K562 (cell line): ENCODE measurements around the gene USP5. TPM values are rescaled to one million over a fixed set of nuclear protein-coding genes. Genes with fewer than 3 reads are reported as not detected.

ENCODE experiments used
- FOS ChIP-seq: IDR thresholded peaks from 3 replicates; pipeline ENCODE4 v1.6.1; 2011; ENCODE audit not compliant: insufficient read length; ENCODE audit errors: extremely low read depth
- FOSL1 ChIP-seq: fragments of 200-800 bp; sonication (Bioruptor generic); conservative IDR thresholded peaks from 2 replicates; pipeline ENCODE4 v1.6.1; 2016; ENCODE audit warnings: missing genetic modification characterization, missing compliant biosample characterization
- FOXA3 ChIP-seq, 2 experiments: fragments of 450-650 bp in 1 of 2; sonication (generic) in 1 of 2; formaldehyde crosslinking; IDR thresholded peaks in 1 of 2; conservative IDR thresholded peaks in 1 of 2; 2 replicates each; pipeline versions ENCODE4 v1.4.0 to v1.8.0; 2020 to 2022; ENCODE audit warnings: mild to moderate bottlenecking in 2 of 2, missing genetic modification reagents in 1 of 2
- HDAC6 ChIP-seq: IDR thresholded peaks from 2 replicates; pipeline ENCODE4 v1.6.1; 2012; ENCODE audit warnings: low read depth, mild to moderate bottlenecking, control low read depth, inconsistent platforms, low read length, moderate library complexity
- IFI16 ChIP-seq: fragments of 250-450 bp; sonication (Bioruptor Pico); IDR thresholded peaks from 2 replicates; pipeline ENCODE4 v2.1.2; 2022; ENCODE audit warnings: mild to moderate bottlenecking, inconsistent platforms
- KLF6 ChIP-seq: fragments of 250-450 bp; sonication (Bioruptor Pico); IDR thresholded peaks from 2 replicates; pipeline ENCODE4 v1.4.0; 2020; ENCODE audit warnings: mild to moderate bottlenecking, moderate library complexity, borderline replicate concordance
- MAZ ChIP-seq, 2 experiments: fragments of 450-650 bp in 1 of 2; sonication (generic) in 1 of 2; formaldehyde crosslinking; IDR thresholded peaks in 1 of 2; conservative IDR thresholded peaks in 1 of 2; 2 replicates each; pipeline versions ENCODE4 v1.4.0 to v1.5.0; 2020; ENCODE audit warnings: mild to moderate bottlenecking in 1 of 2, missing genetic modification reagents in 1 of 2
- MEF2A ChIP-seq: IDR thresholded peaks from 2 replicates; pipeline ENCODE4 v1.6.1; 2011; ENCODE audit warnings: low read depth, mild to moderate bottlenecking, low read length, moderate library complexity; ENCODE audit not compliant: control insufficient read depth
- MEF2D ChIP-seq: conservative IDR thresholded peaks from 2 replicates; pipeline ENCODE4 v1.6.1; 2016; ENCODE audit warnings: low read depth, missing genetic modification characterization, missing compliant biosample characterization
- POLR2AphosphoS5 ChIP-seq: IDR thresholded peaks from 2 replicates; pipeline ENCODE4 v1.6.1; 2011; ENCODE audit warnings: mild to moderate bottlenecking, low read depth, low read length, moderate library complexity; ENCODE audit not compliant: control insufficient read depth, insufficient read depth
- PTBP1 ChIP-seq: fragments of 200-400 bp; formaldehyde crosslinking; IDR thresholded peaks from 2 replicates; pipeline ENCODE4 v1.6.1; 2017; ENCODE audit warnings: low read depth, low read length
- PURB ChIP-seq: sonication (generic); formaldehyde crosslinking; IDR thresholded peaks from 2 replicates; pipeline ENCODE4 v1.9.0; 2021; ENCODE audit warnings: low read depth, mild to moderate bottlenecking, missing genetic modification reagents
- PYGO2 ChIP-seq: fragments of 450-650 bp; IDR thresholded peaks from 2 replicates; pipeline ENCODE4 v1.6.1; 2016; ENCODE audit warnings: mild to moderate bottlenecking, missing genetic modification characterization, moderate library complexity, missing compliant biosample characterization
- TRIM25 ChIP-seq: fragments of 450-650 bp; IDR thresholded peaks from 2 replicates; pipeline ENCODE4 v1.7.0; 2016; ENCODE audit warnings: borderline replicate concordance
- ZBTB1 ChIP-seq: sonication (generic); formaldehyde crosslinking; IDR thresholded peaks from 2 replicates; pipeline ENCODE4 v1.8.1; 2023; ENCODE audit warnings: missing genetic modification reagents, low read depth, mild to moderate bottlenecking, borderline replicate concordance
- ZBTB8A ChIP-seq: fragments of 450-650 bp; IDR thresholded peaks from 2 replicates; pipeline ENCODE4 v1.6.1; 2018; ENCODE audit warnings: mild to moderate bottlenecking, moderate library complexity; ENCODE audit not compliant: partially characterized antibody
- ZHX1 ChIP-seq: fragments of 150-350 bp; conservative IDR thresholded peaks from 2 replicates; pipeline ENCODE4 v1.6.1; 2014; ENCODE audit warnings: low read length
- ZNF12 ChIP-seq: sonication (generic); formaldehyde crosslinking; IDR thresholded peaks from 2 replicates; pipeline ENCODE4 v1.4.0; 2020; ENCODE audit warnings: mild to moderate bottlenecking, missing genetic modification reagents
- ZNF274 ChIP-seq: IDR thresholded peaks from 2 replicates; pipeline ENCODE4 v1.6.1; 2011; ENCODE audit warnings: low read depth, mild to moderate bottlenecking, low read length, moderate library complexity, borderline replicate concordance
- ZNF76 ChIP-seq: fragments of 250-450 bp; sonication (Bioruptor Pico); IDR thresholded peaks from 2 replicates; pipeline ENCODE4 v1.4.0; 2020; ENCODE audit warnings: mild to moderate bottlenecking, moderate library complexity, borderline replicate concordance
- ZNF764 ChIP-seq: fragments of 250-450 bp; sonication (Bioruptor Pico); IDR thresholded peaks from 2 replicates; pipeline ENCODE4 v1.4.0; 2020; ENCODE audit warnings: low read depth, mild to moderate bottlenecking, moderate library complexity
- ZNF79 ChIP-seq: fragments of 250-450 bp; sonication (Bioruptor Pico); IDR thresholded peaks from 2 replicates; pipeline ENCODE4 v1.4.0; 2020; ENCODE audit warnings: low read depth, mild to moderate bottlenecking, moderate library complexity
- polyA plus RNA-seq, 8 experiments: library from polyadenylated mRNA; depleted of rRNA in 4 of 8; stranded (reverse) in 5 of 8; unstranded in 3 of 8; fragments of >200 nt; fragmentation: Nextera tagmentation in 2 of 8; fragmentation: Illumina TruSeq in 1 of 8; extraction: Ambion mirVana in 2 of 8; extraction: Trizol in 1 of 8; gene quantifications; 2 replicates each; pipeline versions ENCODE4 v1.2.1 to v1.2.3, GENCODE V29; 2011 to 2014; ENCODE audit warnings: inconsistent platforms in 1 of 8, missing spikeins in 1 of 8
- total RNA-seq, 7 experiments: library from RNA; depleted of rRNA in 6 of 7; stranded (reverse); fragments of >200 nt in 6 of 7; fragmentation: Illumina TruSeq in 2 of 7; extraction: Trizol in 2 of 7; gene quantifications; 2 replicates each; pipeline versions ENCODE4 v1.2.1 to v1.2.3, GENCODE V29; 2011 to 2021; ENCODE audit warnings: low replicate concordance in 1 of 7

USP5 gene
- total and polyA plus RNA-seq, 9 of the 15 experiments (the other 6 are each of a cell fraction or from before 2014, with no cell fraction given), result 1.4 to 107 (median 48.6) TPM

- TF ChIP-seq FOS, result no peak
- TF ChIP-seq ZNF12, result no peak
- no peak for TF ChIP-seq ZNF764 (CRISPR knock-in tag)
- peak; percentile 82 for TF ChIP-seq POLR2AphosphoS5
- no peak for TF ChIP-seq IFI16 (CRISPR knock-in tag)
- TF ChIP-seq MEF2A, result no peak
- no peak for TF ChIP-seq ZBTB1 (CRISPR knock-in tag)
- TF ChIP-seq MEF2D, result no peak
- TF ChIP-seq ZHX1, result no peak
- TF ChIP-seq ZNF79, result no peak
- no peak for TF ChIP-seq ZBTB8A
- TF ChIP-seq TRIM25, result no peak
- peak; percentile 80 to 92 for TF ChIP-seq MAZ (CRISPR knock-in tag; conservative IDR thresholded peaks at IDR 0.05 in 1 of 2, IDR thresholded peaks at IDR 0.05 in 1 of 2)
- TF ChIP-seq PYGO2 (tag), result no peak
- no peak for TF ChIP-seq ZNF274
- TF ChIP-seq KLF6 (CRISPR knock-in tag), result no peak
- TF ChIP-seq FOXA3 (CRISPR knock-in tag; conservative IDR thresholded peaks at IDR 0.05 in 1 of 2, IDR thresholded peaks at IDR 0.05 in 1 of 2), result no peak
- TF ChIP-seq PTBP1, result no peak
- no peak for TF ChIP-seq HDAC6
- no peak for TF ChIP-seq ZNF76 (CRISPR knock-in tag)
- TF ChIP-seq FOSL1 (tag), result peak; percentile 27; the same call in 1 of the 2 replicates
- no peak for TF ChIP-seq PURB
Measured at GRCh38 chr12:6890789-6891645, 39.1 kb downstream of the USP5 start (continued).
